C4-2B (cell line): ENCODE results near the gene CREB3L1.

ENCODE experiments used
- ZFX ChIP-seq: fragments of 450-650 bp; IDR thresholded peaks from 2 replicates; pipeline ENCODE4 v1.6.1; 2017
- TF ChIP-seq, protein P1 (sequence below): fragments of 450-650 bp; conservative IDR thresholded peaks from 2 replicates; pipeline ENCODE4 v1.5.1; 2017; ENCODE audit warnings: mild to moderate bottlenecking

- TF ChIP-seq, protein P1, sequence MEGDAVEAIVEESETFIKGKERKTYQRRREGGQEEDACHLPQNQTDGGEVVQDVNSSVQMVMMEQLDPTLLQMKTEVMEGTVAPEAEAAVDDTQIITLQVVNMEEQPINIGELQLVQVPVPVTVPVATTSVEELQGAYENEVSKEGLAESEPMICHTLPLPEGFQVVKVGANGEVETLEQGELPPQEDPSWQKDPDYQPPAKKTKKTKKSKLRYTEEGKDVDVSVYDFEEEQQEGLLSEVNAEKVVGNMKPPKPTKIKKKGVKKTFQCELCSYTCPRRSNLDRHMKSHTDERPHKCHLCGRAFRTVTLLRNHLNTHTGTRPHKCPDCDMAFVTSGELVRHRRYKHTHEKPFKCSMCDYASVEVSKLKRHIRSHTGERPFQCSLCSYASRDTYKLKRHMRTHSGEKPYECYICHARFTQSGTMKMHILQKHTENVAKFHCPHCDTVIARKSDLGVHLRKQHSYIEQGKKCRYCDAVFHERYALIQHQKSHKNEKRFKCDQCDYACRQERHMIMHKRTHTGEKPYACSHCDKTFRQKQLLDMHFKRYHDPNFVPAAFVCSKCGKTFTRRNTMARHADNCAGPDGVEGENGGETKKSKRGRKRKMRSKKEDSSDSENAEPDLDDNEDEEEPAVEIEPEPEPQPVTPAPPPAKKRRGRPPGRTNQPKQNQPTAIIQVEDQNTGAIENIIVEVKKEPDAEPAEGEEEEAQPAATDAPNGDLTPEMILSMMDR, result no peak
- no peak for TF ChIP-seq ZFX
Observed at GRCh38 chr11:46304605-46305179, 27.2 kb downstream of the CREB3L1 start.
